Smooth muscle cell (in vitro differentiated cells): Measurements from ENCODE around the gene MAMDC2. TPM values are rescaled to one million over a fixed set of nuclear protein-coding genes. Genes with fewer than 3 reads are reported as not detected.

Source experiments
- DNase-seq: peaks from one replicate; lab custom pipeline; 2025; ENCODE audit not compliant: unreplicated experiment; lab: John Stamatoyannopoulos, UW
- H2AFZ ChIP-seq: fragments of 200-600 bp; sonication (generic); 2 replicates; pipeline ENCODE4 v1.6.0; 2016; ENCODE audit warnings: antibody characterized with exemption, low read depth, mild to moderate bottlenecking
- H3F3A ChIP-seq: fragments of 200-600 bp; sonication (generic); 2 replicates; pipeline ENCODE4 v1.6.0; 2017; ENCODE audit warnings: antibody characterized with exemption, low read depth
- H3K27ac ChIP-seq: fragments of 200-600 bp; sonication (generic); 2 replicates; pipeline ENCODE4 v1.5.1; 2016; ENCODE audit warnings: low read depth, mild to moderate bottlenecking
- H3K27me3 ChIP-seq: fragments of 200-600 bp; sonication (generic); 2 replicates; pipeline ENCODE4 v1.6.1; 2016; ENCODE audit warnings: low read depth, mild to moderate bottlenecking
- H3K36me3 ChIP-seq: fragments of 200-600 bp; sonication (generic); 2 replicates; pipeline ENCODE4 v1.5.1; 2016; ENCODE audit warnings: low read depth
- H3K4me1 ChIP-seq: fragments of 200-600 bp; sonication (generic); 2 replicates; pipeline ENCODE4 v1.5.1; 2016; ENCODE audit warnings: low read depth
- H3K4me2 ChIP-seq: fragments of 200-600 bp; sonication (generic); 2 replicates; pipeline ENCODE4 v1.6.0; 2016; ENCODE audit warnings: mild to moderate bottlenecking
- H3K4me3 ChIP-seq: fragments of 200-600 bp; sonication (generic); 2 replicates; pipeline ENCODE4 v1.5.1; 2016; ENCODE audit warnings: mild to moderate bottlenecking
- H3K79me2 ChIP-seq: fragments of 200-600 bp; sonication (generic); 2 replicates; pipeline ENCODE4 v1.6.0; 2016; ENCODE audit warnings: low read depth, mild to moderate bottlenecking
- H3K9ac ChIP-seq: fragments of 200-600 bp; sonication (generic); 2 replicates; pipeline ENCODE4 v1.6.0; 2016; ENCODE audit warnings: low read depth
- H3K9me3 ChIP-seq: fragments of 200-600 bp; sonication (generic); replicated peaks from 2 replicates; pipeline ENCODE4 v1.5.1; 2016; ENCODE audit warnings: low read depth
- H4K20me1 ChIP-seq: fragments of 200-600 bp; sonication (generic); 2 replicates; pipeline ENCODE4 v1.6.0; 2016; ENCODE audit warnings: low read depth
- WGBS: methylation state at CpG from one replicate; pipeline ENCODE4 v1.1.7; 2016; ENCODE audit warnings: low lambda C conversion rate; 5-methylcytosine and 5-hydroxymethylcytosine counted together
- polyA plus RNA-seq: library from polyadenylated mRNA; unstranded; fragments of >200 nt; fragmentation: Nextera tagmentation; extraction: Ambion mirVana; gene quantifications from 2 replicates; pipeline ENCODE4 v1.2.1, GENCODE V29; 2016
- total RNA-seq: library from RNA; depleted of rRNA; stranded (reverse); fragments of >200 nt; gene quantifications from 2 replicates; pipeline ENCODE4 v1.2.3, GENCODE V29; 2014
- TF ChIP-seq, protein P1 (sequence below): fragments of 200-600 bp; sonication (generic); IDR thresholded peaks from 2 replicates; pipeline ENCODE4 v1.5.1; 2017; ENCODE audit warnings: borderline replicate concordance, mild to moderate bottlenecking, antibody characterized with exemption; ENCODE audit not compliant: insufficient read depth, poor library complexity, severe bottlenecking

MAMDC2 gene
- total and polyA plus RNA-seq, 2 experiments from 2014 or later = 8.2 to 13.0 TPM

DNA sequence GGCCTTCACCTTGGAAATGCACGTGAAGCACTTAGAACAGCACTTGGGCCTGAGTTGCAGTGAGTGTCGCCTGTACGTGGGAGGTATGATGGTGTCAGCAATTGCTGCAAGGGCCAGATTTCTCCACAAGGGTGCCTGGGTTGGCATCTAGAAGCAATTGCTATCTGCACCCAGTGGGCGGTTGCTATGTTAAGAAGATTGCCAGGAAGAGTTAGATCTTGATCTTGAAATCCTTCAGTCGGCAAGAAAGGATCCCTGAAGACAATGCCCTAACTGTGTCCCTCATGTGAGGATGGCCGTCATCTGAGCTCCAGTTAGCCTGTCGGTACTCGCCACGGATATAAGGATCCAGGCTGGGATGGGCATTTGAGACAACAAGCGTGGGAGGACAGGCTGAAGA, 62.9 kb downstream of the MAMDC2 start:
- H3K27ac ChIP-seq = no peak overlapping the region
- DNase-seq = no peak
- no peaks in the 10 kb centered on the region for H3K36me3 ChIP-seq
- H3K79me2 ChIP-seq = no peaks in the 10 kb centered on the region
- peaks cover 4% of the 10 kb centered on the region for H3K4me1 ChIP-seq
- H3K9me3 ChIP-seq = no peaks in the 10 kb centered on the region
- H3K4me3 ChIP-seq = no peak overlapping the region
- WGBS = 87% methylated on average over 10 of the region's 10 CpGs
- H3K4me2 ChIP-seq = no peak overlapping the region
- TF ChIP-seq, protein P1, sequence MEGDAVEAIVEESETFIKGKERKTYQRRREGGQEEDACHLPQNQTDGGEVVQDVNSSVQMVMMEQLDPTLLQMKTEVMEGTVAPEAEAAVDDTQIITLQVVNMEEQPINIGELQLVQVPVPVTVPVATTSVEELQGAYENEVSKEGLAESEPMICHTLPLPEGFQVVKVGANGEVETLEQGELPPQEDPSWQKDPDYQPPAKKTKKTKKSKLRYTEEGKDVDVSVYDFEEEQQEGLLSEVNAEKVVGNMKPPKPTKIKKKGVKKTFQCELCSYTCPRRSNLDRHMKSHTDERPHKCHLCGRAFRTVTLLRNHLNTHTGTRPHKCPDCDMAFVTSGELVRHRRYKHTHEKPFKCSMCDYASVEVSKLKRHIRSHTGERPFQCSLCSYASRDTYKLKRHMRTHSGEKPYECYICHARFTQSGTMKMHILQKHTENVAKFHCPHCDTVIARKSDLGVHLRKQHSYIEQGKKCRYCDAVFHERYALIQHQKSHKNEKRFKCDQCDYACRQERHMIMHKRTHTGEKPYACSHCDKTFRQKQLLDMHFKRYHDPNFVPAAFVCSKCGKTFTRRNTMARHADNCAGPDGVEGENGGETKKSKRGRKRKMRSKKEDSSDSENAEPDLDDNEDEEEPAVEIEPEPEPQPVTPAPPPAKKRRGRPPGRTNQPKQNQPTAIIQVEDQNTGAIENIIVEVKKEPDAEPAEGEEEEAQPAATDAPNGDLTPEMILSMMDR = no peak
- H2AFZ ChIP-seq = no peak overlapping the region
- H4K20me1 ChIP-seq = no peaks in the 10 kb centered on the region
- no peak overlapping the region for H3K9ac ChIP-seq
- no peaks in the 10 kb centered on the region for H3K27me3 ChIP-seq
- H3F3A ChIP-seq = peaks cover 3% of the 10 kb centered on the region

DNA sequence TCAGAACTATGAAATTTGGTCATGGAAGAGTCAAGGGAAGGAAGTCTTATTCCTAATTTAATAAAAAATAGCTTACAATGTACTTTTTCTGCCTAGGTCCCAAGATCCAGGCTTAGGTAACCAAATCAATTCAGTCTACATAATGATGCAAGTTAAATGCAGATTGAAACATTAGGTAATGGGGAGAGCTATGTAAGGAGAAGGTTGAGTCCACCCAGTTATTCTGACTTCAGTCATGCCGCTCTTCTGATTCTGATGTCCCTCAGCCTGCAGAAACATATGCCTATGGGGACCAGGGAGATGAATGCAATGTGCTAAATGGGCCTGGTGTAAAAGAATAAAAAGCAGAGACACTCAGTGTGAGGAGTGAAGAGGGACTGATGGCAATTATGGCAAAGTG, 63.9 kb downstream of the MAMDC2 start:
- H3F3A ChIP-seq = peaks cover 3% of the 10 kb centered on the region
- H3K79me2 ChIP-seq = no peaks in the 10 kb centered on the region
- H3K4me2 ChIP-seq = no peak overlapping the region
- no peak overlapping the region for H3K4me3 ChIP-seq
- no peak overlapping the region for H3K27ac ChIP-seq
- H3K27me3 ChIP-seq = no peaks in the 10 kb centered on the region
- 100% methylated on average over 1 of the region's 1 CpG for WGBS
- peaks cover 4% of the 10 kb centered on the region for H3K4me1 ChIP-seq
- DNase-seq = no peak
- no peaks in the 10 kb centered on the region for H3K9me3 ChIP-seq
- H3K36me3 ChIP-seq = no peaks in the 10 kb centered on the region
- H2AFZ ChIP-seq = no peak overlapping the region
- H3K9ac ChIP-seq = no peak overlapping the region
- TF ChIP-seq, protein P1 = no peak
- H4K20me1 ChIP-seq = no peaks in the 10 kb centered on the region

DNA sequence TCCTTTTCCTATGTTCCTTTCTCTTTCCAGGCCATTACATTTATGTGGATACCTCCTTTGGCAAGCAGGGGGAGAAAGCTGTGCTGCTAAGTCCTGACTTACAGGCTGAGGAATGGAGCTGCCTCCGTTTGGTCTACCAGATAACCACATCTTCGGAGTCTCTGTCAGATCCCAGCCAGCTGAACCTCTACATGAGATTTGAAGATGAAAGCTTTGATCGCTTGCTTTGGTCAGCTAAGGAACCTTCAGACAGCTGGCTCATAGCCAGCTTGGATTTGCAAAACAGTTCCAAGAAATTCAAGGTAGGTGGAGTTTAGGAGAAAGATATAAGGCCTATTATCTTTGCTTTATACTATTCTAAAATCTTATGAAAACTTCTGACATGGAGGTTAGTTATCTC, 64.5 kb downstream of the MAMDC2 start:
- TF ChIP-seq, protein P1 = no peak
- 57% methylated on average over 3 of the region's 3 CpGs for WGBS
- Histone ChIP-seq H3K36me3 (no peaks in the 10 kb centered on the region), H3K4me2 (no peak overlapping the region), H3F3A (peaks cover 3% of the 10 kb centered on the region), H3K27ac (no peak overlapping the region), H3K4me1 (peaks cover 4% of the 10 kb centered on the region), H4K20me1 (no peaks in the 10 kb centered on the region), H3K27me3 (no peaks in the 10 kb centered on the region), H3K9me3 (no peaks in the 10 kb centered on the region), H2AFZ (no peak overlapping the region), H3K79me2 (no peaks in the 10 kb centered on the region), H3K4me3 (no peak overlapping the region), H3K9ac (no peak overlapping the region)
- no peak for DNase-seq

DNA sequence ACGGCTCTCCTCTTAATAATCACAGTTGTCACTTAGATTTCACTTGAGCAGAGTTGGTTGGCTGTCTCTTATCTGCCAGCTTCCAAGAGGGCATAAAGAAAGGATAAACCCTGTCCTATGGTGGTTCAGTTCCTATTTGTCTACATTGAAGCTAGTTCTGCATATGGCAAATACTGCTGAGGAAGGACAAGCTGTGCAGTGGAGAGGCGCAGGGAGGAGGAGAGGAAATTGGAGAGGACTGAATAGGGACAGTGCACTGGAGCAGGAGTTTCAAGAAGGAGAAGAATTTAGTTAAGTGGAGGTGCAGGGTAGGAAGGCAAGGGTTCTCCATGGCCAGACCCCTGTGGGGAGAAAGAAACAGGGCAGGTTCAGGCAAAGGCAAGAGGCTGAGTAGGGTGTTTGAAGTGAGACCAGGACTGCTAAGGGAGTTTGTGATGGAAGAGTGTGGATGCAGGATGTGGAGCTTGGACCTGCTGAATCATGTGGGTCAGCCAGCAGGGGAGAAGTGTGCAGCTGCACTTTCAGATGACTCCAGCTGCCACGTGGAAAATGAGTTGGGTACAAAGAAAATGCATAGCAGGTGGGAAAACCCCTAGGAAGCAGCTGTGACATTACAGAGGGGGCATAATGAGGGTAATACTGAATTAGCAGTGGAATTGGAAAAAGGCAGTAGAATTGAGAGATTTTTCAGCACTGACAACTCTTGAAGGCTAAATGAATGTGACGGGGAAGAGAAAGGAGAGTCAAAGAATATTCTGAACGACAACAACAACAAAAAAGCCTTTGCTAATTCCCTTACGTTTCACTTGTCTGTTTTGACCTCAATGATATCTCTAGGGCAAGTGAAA, 66.8 kb downstream of the MAMDC2 start:
- Histone ChIP-seq H3K9ac (no peak overlapping the region), H3F3A (peaks cover 3% of the 10 kb centered on the region), H2AFZ (no peak overlapping the region), H3K27me3 (no peaks in the 10 kb centered on the region), H3K36me3 (no peaks in the 10 kb centered on the region), H3K4me2 (no peak overlapping the region), H4K20me1 (no peaks in the 10 kb centered on the region), H3K27ac (no peak overlapping the region), H3K4me3 (no peak overlapping the region), H3K9me3 (no peaks in the 10 kb centered on the region), H3K79me2 (no peaks in the 10 kb centered on the region), H3K4me1 (peaks cover 4% of the 10 kb centered on the region)
- no peak for DNase-seq
- 70% methylated on average over 6 of the region's 6 CpGs for WGBS
- TF ChIP-seq, protein P1 = no peak
